A673 (cell line): ENCODE data around the gene KIRREL3. TPM values are rescaled to one million over a fixed set of nuclear protein-coding genes. Genes with fewer than 3 reads are reported as not detected.

Experiments used
- BruUV-seq: library from RNA; stranded (reverse); fragments of 400-500 nt; replicated peaks from 2 replicates; lab custom pipeline; 2021; lab: Mats Ljungman, UMichigan
- CTCF ChIA-PET: fragments of 300-600 bp; sonication (Branson Sonifier 250); formaldehyde crosslinking; loops from one replicate; lab custom pipeline; 2022; ENCODE audit warnings: antibody characterized with exemption; lab: Charles Lee
- POLR2A ChIA-PET: fragments of 300-600 bp; sonication (Branson Sonifier 250); formaldehyde crosslinking; loops from one replicate; lab custom pipeline; 2022; ENCODE audit warnings: antibody characterized with exemption; ENCODE audit not compliant: low non-redundant PET; lab: Charles Lee
- DNase-seq: peaks from one replicate; pipeline ENCODE4 v3.0.0-alpha.2; 2015; ENCODE audit warnings: low spot score
- H3K27ac ChIP-seq: fragments of 200-600 bp; sonication (generic); 2 replicates; pipeline ENCODE4 v1.5.1; 2016; ENCODE audit warnings: mixed run types, low read depth, mild to moderate bottlenecking, mixed read lengths, antibody characterized with exemption, low read length; ENCODE audit not compliant: poor library complexity, severe bottlenecking
- H3K27me3 ChIP-seq: fragments of 200-600 bp; sonication (generic); replicated peaks from 2 replicates; pipeline ENCODE4 v1.6.1; 2017; ENCODE audit warnings: mixed run types, low read depth, mild to moderate bottlenecking, mixed read lengths, antibody characterized with exemption, low read length; ENCODE audit not compliant: insufficient read depth, poor library complexity
- H3K36me3 ChIP-seq: fragments of 200-600 bp; sonication (generic); 2 replicates; pipeline ENCODE4 v1.6.1; 2016; ENCODE audit warnings: mixed run types, mild to moderate bottlenecking, mixed read lengths, antibody characterized with exemption, low read length; ENCODE audit not compliant: insufficient read depth, poor library complexity, severe bottlenecking
- H3K4me1 ChIP-seq: fragments of 200-600 bp; sonication (generic); 2 replicates; pipeline ENCODE4 v1.6.1; 2017; ENCODE audit warnings: mixed run types, mild to moderate bottlenecking, mixed read lengths, antibody characterized with exemption, low read length; ENCODE audit not compliant: insufficient read depth, poor library complexity, severe bottlenecking
- H3K4me3 ChIP-seq: fragments of 200-600 bp; sonication (generic); 2 replicates; pipeline ENCODE4 v1.5.1; 2016; ENCODE audit warnings: low read depth, mixed run types, mild to moderate bottlenecking, mixed read lengths, low read length; ENCODE audit not compliant: poor library complexity, severe bottlenecking
- H3K9me3 ChIP-seq: fragments of 200-600 bp; sonication (generic); 2 replicates; pipeline ENCODE4 v1.6.1; 2016; ENCODE audit warnings: mixed run types, low read depth, mild to moderate bottlenecking, mixed read lengths, antibody characterized with exemption, low read length; ENCODE audit not compliant: poor library complexity, severe bottlenecking
- CTCF ChIP-seq: fragments of 300-800, 200-600 bp; sonication (generic); conservative IDR thresholded peaks from 2 replicates; pipeline ENCODE4 v1.5.1; 2017; ENCODE audit warnings: low read depth, mild to moderate bottlenecking, antibody characterized with exemption, low read length, moderate library complexity, mixed read lengths
- EZH2 ChIP-seq: fragments of 200-600 bp; sonication (generic); IDR thresholded peaks from 2 replicates; pipeline ENCODE4 v1.6.1; 2017; ENCODE audit warnings: borderline replicate concordance, low read depth, mild to moderate bottlenecking, mixed read lengths, antibody characterized with exemption, low read length; ENCODE audit not compliant: poor library complexity, severe bottlenecking
- intact Hi-C: fragments of 100-400 bp; cut with micrococcal nuclease; formaldehyde crosslinking; loops from one replicate; pipeline ENCODE4 v1.10.0; 2022; ENCODE audit not compliant: unreplicated experiment
- total RNA-seq: library from RNA; stranded (reverse); gene quantifications from 2 replicates; pipeline ENCODE4 v1.2.3, GENCODE V29; 2021

Gene KIRREL3
- total RNA-seq, 1 experiment from 2014 or later = not detected

- intact Hi-C loops = no loop called here
- TF ChIP-seq CTCF = no peak
- TF ChIP-seq EZH2 = no peak
- CTCF ChIA-PET = no interaction called here
Observed at GRCh38 chr11:126687477-126687876, 313.1 kb downstream of the KIRREL3 start.

GRCh38 chr11:126686938-126687337, 313.6 kb downstream of the KIRREL3 start:
- DNase-seq = no peak
- H3K27me3 ChIP-seq = peaks cover 15% of the 10 kb centered on the region
- no peaks in the 10 kb centered on the region for H3K4me1 ChIP-seq
- no peaks in the 10 kb centered on the region for H3K36me3 ChIP-seq
- TF ChIP-seq EZH2 (no peak), CTCF (no peak)
- intact Hi-C loops = no loop called here
- CTCF ChIA-PET = no interaction called here
- POLR2A ChIA-PET = no interaction called here
- H3K27ac ChIP-seq = no peak overlapping the region
- H3K4me3 ChIP-seq = no peak overlapping the region
- no peaks in the 10 kb centered on the region for H3K9me3 ChIP-seq
- BruUV-seq = no TSS peak

More at GRCh38 chr11:126687477-126687876, 313.1 kb downstream of the KIRREL3 start:
- no peak overlapping the region for H3K27ac ChIP-seq
- no peaks in the 10 kb centered on the region for H3K4me1 ChIP-seq
- H3K36me3 ChIP-seq = no peaks in the 10 kb centered on the region
- no peaks in the 10 kb centered on the region for H3K9me3 ChIP-seq
- POLR2A ChIA-PET = no interaction called here
- peaks cover 12% of the 10 kb centered on the region for H3K27me3 ChIP-seq
- no TSS peak for BruUV-seq
- DNase-seq = no peak
- H3K4me3 ChIP-seq = no peak overlapping the region

GRCh38 chr11:126683766-126684728, 316.5 kb downstream of the KIRREL3 start:
- DNase-seq = no peak
- ChIA-PET POLR2A (no interaction called here), CTCF (interaction anchor here (0.6 kb wide), 2 partner anchors 31 to 37 kb away, joined by 3 to 5 read pairs; no protein-coding TSS in a partner anchor)

More at GRCh38 chr11:126683766-126684728, 316.5 kb downstream of the KIRREL3 start:
- Histone ChIP-seq H3K4me1 (peaks cover 8% of the 10 kb centered on the region), H3K27me3 (peaks cover 24% of the 10 kb centered on the region), H3K36me3 (no peaks in the 10 kb centered on the region), H3K27ac (no peak overlapping the region), H3K4me3 (no peak overlapping the region), H3K9me3 (no peaks in the 10 kb centered on the region)
- intact Hi-C loops = no loop called here
- BruUV-seq = no TSS peak
- no peak for TF ChIP-seq EZH2
- no peak for TF ChIP-seq CTCF
